GM18517 (cell line): ENCODE measurements around the gene MS4A3.
"Not testable (repeated sequence)": the region's sequence is repeated elsewhere in the genome, so short reads cannot be mapped to it uniquely, and the experiment has no call there.

Experiments
- ATAC-seq: cut with Tn5 transposase; IDR thresholded peaks from one replicate; pipeline ENCODE4 v1.9.1; 2021; ENCODE audit warnings: mild to moderate bottlenecking, moderate library complexity; ENCODE audit not compliant: unreplicated experiment

Gene MS4A3, protein sequence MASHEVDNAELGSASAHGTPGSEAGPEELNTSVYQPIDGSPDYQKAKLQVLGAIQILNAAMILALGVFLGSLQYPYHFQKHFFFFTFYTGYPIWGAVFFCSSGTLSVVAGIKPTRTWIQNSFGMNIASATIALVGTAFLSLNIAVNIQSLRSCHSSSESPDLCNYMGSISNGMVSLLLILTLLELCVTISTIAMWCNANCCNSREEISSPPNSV

DNA sequence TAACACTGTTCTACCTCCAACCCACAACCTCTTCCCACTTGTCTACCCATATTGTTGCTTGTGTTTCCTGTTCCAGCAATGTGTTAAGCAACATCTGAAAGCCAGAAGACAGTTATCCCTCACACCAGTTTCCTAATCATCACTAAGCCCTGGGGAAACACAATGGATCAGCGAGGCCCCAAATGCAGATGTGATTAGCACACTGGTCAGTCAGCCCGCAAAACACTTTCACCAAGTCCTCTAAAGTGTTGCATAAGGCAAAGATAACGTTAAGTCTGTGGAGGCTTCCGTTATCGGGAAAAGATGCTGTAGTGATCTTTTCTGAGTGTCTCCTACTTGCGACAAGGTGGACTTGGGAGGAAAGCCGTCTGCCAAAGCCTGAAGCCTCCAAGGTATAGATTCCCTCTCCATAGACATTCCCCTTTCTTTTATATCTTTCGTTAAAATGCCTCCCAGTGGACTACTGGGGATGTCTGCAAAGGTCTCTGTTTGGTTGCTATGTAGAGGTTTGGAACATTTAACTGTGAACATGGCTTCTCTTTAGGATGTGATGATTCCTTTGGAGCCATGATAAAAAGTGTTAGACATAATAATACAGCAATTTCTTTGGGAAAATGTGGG is at the start of gene MS4A3:
Gene MS4A3, plus strand, starts transcription at position 317 of the 621 bp plus-strand sequence. CDS start 4,496 bp downstream, outside the sequence.
- no peak for ATAC-seq

DNA sequence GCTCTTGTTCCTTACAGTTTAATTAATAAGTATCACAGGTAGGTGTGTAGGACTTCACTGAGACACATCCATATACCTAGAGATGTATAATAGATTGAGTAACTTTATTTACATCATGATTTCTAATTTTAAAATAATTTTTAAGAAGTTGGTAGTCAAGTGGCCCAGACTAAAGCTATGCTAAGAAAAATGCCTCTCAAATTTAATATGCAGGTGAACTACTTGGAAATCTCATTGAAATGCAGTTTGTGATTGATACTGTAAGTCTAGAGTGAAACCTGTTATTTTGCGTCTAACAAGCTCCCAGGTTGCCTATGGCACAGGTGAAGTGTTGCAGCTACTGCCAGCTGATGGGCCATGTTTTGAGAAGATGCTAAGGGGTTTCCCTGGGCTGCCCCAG is 39.6 kb upstream of the MS4A3 start, which contains the start of gene OOSP4B:
Gene OOSP4B, plus strand, starts transcription at position 301 of the 400 bp plus-strand sequence.
- no peak for ATAC-seq

DNA sequence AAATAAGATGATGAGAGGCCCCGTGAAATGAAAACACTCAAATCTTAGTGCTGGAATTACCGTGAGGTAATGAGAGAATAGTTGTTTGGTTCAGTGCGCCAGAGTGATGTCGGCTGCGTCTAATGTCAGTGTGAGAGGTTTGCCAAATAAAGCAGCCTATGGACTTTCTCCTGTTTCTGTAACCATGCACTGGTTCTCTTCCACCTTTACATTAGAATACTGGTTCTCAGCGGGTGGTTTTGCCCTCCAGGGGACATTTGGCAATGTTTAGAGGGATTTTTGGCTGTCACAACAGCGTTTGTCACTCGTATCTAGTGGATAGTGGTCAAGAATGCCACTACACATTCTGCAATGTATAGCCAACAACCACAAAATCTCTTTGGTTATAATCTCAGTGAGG is 38.4 kb upstream of the MS4A3 start:
- no peak for ATAC-seq

DNA sequence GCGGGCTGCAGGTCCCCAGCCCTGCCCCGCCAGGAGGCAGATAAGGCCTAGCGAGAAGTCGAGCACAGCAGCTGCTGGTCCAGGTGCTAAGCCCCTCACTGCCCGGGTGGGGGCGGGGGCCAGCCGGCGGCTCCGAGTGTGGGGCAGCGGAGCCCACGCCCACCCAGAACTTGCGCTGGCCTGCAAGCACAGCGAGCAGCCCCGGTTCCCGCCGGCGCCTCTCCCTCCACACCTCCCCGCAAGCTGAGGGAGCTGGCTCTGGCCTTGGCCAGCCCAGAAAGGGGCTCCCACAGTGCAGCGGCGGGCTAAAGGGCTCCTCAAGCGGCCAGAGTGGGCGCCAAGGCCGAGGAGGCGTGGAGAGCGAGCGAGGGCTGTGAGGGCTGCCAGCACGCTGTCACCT is 36.1 kb upstream of the MS4A3 start:
- ATAC-seq: not testable (repeated sequence)

DNA sequence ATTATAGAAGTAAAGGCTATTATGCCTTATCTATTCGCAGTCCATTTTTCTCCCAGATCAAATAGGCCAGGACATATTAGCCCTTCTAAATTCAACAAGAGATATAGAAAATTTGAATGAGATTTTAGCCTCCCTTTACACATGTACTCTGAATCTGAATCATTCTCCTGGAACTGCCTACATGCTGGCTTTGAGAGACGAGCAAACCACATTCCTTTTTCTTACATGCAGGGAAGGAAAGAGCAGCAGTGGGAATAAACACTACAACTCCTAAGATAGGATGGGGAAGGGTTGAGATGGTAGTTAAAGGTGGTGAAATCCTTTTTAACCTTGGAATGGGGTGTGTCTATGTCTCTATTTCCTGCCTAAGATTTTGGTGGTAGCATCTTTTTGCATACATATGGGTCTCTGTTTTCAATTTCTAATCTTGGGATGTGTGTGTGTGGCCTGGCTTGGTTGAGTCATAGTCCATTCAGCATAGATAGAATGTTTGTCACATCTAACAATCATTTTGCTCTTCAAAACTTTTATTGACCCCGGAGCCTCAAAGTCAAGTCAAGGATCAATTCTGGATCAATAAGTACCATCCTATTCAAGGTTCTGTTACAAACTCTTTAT is 27.3 kb upstream of the MS4A3 start:
- ATAC-seq: no peak

DNA sequence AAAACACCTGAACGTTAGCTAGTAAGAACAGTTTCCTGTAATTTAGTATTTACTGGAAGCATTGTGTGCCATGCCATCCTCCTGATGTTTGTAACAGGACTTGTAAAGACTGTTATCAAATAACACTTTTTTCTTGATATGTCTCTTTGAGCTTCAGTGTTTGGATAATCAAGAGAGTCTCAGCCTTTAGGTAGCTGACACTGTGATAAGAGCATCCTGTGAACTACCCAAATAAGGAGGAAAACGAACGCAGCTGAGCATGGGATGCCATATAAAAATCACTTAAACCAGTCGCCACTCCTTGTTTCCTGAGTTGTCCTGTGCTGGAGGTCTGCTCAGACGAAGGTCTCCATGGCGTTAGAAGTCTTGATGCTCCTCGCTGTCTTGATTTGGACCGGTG is 16.4 kb upstream of the MS4A3 start, which contains the start of gene OOSP2:
Gene OOSP2, plus strand, starts transcription at position 301 of the 400 bp plus-strand sequence. Its CDS starts 51 bp downstream, at position 352.
- no peak for ATAC-seq

DNA sequence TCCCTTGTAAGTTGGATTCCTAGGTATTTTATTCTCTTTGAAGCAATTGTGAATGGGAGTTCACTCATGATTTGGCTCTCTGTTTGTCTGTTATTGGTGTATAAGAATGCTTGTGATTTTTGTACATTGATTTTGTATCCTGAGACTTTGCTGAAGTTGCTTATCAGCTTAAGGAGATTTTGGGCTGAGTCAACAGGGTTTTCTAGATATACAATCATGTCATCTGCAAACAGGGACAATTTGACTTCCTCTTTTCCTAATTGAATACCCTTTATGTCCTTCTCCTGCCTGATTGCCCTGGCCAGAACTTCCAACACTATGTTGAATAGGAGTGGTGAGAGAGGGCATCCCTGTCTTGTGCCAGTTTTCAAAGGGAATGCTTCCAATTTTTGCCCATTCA is 6.0 kb upstream of the MS4A3 start:
- not testable (repeated sequence) for ATAC-seq

DNA sequence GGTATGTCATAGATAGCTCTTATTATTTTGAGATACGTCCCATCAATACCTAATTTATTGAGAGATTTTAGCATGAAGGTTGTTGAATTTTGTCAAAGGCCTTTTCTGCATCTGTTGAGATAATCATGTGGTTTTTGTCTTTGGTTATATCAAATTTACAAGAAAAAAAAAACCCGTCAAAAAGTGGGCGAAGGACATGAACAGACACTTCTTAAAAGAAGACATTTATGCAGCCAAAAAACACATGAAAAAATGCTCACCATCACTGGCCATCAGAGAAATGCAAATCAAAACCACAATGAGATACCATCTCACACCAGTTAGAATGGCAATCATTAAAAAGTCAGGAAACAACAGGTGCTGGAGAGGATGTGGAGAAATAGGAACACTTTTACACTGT is 5.6 kb upstream of the MS4A3 start:
- not testable (repeated sequence) for ATAC-seq

DNA sequence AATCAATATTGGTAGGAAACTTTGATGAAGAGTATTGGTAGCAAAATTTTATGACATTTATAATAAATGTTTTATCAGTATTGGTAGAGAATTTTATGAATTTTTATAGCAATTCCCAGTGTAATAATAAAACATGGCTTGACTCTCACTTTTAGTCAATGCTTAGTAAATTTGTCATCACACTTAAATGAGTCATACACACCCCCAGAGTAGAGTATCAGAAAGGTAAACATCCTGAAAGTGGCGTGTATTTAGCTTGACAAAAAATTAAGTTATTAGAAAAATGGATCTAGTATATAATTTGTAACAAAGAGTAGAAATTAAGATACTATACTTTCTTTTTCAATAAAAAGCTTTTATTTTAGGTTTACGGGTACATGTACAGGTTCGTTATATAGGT is 2.6 kb downstream of the MS4A3 start:
- ATAC-seq: no peak

DNA sequence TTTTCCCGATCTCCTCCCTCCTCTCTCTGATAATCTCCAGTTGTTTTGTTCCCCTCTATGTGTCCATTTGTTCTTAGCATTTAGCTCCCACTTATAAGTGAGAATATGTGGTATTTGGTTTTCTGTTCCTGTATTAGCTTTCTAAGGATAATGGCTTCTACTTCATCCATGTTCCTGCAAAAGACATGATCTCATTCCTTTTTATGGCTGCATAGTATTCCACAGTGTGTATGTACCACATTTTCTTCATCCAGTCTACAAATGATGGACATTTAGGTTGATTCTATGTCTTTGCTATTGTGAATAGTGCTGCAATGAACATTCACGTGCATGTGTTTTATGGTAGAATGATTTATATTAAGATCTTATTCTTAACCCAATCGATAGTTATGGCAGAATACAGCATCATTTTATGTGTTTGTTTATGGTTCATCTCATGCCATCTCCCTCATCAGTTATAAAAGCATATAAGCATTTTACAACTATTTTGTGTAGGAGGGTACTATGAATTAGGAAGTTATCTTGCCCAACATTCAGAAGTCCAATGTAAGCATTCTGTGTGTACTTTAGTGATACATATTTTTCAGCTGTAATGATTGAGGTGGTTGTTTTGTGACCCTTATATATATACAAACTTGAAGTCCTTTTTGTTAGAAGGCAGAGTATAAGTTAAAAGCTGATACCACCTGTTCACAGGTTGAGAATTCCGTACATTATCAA is 3.2 kb downstream of the MS4A3 start:
- no peak for ATAC-seq

DNA sequence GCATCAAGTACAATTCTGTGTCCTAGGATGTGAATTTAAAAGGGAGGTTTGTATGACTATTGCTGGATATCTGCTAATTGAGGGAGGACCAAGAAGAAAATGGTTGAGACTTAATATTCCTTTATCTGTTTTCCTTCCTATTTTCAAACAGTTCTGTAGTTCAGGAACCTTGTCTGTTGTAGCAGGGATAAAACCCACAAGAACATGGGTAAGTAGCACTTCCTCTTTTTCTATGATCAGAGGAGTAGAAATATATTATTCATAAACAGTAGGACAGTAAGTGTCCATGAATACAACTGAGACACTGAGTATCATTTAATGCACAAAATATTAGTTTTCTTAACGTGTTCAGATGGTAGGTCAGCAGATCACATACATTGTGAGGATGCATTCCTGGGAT is 7.6 kb downstream of the MS4A3 start:
- no peak for ATAC-seq

DNA sequence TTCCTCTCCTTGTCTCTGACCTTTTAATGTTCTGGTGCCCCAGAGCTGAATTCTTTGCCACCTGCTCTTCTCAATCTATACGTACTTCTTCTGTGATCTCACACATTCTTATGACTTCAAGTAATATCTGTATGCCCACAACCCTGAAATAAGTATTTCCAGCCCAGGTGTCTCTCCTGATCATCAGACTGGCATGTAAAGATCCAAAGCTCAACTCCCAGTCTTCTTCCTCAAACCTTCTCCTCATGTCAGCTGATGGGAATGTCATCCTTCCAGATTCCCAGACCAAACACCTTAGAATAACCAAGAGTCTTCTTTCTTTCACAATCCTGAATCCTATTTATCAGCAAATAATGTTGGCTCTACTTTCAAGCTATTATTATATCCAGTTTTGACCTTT is 9.3 kb downstream of the MS4A3 start:
- no peak for ATAC-seq

DNA sequence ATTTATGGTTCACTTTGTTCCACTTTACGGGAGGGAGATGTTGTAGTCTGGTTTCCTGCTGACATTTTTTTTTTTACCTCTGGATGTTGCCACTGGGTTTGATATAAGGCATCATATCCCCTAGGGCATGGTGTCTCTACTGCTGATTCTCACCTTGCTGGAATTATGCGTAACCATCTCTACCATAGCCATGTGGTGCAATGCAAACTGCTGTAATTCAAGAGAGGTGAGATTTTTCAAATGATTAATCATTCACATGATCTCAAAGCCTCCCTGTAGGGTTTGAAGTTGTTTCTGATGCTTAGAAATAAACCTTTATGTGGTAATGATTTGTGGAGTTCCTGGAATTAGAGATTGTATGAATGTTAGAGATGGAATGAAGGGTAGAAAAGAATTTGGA is 13.0 kb downstream of the MS4A3 start:
- ATAC-seq: no peak

DNA sequence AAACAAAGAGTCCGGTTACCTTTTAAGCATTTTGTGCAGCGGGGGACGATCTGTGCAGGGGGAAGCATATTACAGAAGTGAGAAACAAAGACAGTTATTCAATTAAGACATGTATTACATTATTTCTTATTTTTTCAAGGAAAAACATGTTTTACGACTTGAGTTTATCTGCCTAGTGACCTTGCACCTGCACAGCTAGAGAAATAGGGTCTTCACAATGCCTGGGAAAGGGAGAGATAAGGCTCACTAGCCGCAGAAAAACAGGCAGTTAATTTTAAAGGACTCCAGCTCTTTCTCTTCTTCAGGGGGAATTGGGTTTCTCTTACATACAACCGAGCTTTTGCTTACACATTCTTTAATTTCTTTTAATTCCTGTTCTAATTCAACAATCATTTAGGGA is 15.2 kb downstream of the MS4A3 start:
- ATAC-seq: not testable (repeated sequence)

DNA sequence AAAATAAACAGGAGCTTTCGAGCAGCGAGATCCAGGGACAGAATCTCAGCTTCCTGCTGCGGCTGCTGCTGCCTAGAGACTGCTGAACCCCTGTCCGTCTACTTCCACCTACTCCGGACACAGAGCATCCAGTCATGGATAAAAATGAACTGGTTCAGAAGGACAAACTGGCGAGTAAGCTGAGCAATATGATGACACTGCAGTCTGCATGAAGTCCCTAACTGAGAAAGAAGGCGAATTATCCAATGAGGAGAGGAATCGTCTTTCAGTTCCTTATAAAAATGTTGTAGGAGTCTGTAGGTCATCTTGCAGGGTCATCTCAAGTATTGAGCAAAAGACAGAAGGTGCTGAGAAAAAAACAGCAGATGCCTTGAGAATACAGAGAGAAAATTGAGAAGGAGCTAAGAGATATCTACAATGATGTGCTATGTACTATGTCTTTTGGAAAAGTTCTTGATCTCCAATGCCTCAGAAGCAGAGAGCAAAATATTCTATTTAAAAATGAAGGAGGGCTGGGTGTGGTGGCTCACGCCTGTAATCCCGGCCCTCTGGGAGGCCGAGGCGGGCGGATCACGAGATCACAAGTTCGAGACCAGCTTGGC is 20.9 kb downstream of the MS4A3 start:
- no peak for ATAC-seq

DNA sequence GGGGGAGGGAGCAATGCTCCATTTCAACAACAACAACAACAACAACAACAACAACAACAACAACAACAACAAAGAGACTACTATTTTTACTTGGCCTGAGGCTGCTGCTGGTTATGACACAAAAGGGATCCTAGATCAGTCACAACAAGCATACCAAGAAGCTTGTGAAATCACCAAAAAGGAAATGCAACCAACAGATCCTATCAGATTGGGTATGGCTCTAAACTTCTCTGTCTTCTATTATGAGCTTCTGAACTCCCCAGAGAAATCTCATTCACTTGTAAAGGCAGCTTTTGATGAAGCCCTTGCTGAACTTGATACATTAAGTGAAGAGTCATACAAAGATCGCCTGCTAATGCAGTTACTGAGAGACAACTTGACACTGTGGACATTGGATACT is 21.5 kb downstream of the MS4A3 start:
- no peak for ATAC-seq

DNA sequence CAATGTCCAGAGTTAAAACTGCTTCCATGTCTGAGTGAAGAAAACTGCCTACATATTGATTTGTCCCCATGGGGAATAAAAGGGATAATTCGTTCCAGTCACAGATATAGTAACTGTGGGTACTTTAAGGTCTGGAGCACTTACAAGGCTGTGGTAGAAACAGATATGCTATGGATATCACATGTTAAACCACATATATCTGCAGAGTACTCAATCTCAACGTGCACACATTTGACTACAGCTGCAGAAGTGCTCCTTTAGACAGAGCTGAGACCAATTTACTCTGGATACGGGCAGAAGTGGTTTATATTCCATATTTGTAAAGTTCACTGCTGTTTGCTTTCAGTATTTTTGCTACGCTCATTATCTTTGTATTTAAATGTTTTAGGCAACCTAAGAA is 22.3 kb downstream of the MS4A3 start:
- ATAC-seq: no peak

DNA sequence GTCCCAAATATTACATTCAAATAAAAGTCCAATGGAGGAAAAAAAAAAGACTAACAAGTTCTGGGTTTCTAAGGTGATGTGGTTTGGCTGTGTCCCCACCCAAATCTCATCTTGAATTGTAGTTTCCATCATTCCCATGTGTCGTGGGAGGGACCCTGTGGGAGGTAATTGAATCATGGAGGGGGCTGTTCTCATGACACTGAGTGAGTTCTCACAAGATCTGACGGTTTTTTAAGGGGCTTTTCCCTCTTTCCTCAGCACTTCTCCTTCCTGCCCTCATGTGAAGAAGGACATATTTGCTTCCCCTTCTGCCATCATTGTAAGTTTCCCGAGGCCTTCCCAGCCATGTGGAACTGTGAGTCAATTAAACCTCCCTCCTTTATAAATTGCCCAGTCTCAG is 24.1 kb downstream of the MS4A3 start:
- no peak for ATAC-seq

DNA sequence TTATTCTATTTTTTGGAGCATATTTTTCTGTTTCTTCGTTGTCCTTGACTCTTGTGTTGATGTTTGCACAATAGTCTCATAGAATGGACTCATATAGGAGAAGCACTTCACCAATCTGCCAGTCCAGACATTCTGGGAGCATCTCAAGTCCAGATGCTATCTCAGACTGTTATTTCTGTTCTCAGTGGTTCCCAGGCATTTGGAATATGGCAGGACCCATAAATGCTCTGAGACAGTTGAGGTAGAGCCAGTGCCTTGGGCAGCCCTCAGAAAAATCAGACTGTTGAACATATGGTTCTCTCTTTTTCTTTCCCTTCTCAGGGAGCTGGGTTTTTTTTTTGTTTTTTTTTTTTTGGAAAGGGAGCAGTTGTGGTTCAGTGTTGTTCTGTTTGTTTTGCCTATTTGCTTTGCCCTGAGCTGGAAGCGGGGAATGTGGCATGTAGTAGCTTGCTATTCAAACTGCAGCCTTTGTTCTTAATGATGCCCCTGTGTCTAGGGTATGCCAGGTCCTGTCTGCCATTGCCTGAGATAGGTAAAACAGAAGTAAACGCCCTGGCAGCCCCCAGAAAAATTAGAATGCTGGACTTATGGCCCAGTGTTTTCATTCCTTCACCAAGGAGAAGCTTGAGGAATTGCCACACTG is 28.3 kb downstream of the MS4A3 start:
- ATAC-seq: no peak

DNA sequence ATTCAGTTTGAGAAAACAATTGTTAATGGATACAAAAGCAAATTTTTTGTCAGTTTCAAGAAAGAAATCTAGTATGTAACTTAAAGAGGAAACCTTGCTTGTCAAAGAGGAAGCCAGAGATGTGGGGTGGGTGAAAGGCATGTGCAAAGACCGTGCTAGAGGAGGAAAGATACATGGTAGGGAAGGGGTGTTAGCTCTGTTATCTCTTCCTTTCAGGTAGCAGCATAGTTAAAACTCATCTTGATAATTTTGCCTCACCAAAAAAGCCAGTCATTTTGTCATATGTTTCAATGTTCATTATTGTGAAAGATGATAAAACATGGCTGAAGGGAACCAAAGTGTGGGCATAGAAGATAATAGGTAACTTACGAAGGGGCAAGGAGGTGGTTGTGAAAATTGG is 29.4 kb downstream of the MS4A3 start:
- ATAC-seq: no peak

DNA sequence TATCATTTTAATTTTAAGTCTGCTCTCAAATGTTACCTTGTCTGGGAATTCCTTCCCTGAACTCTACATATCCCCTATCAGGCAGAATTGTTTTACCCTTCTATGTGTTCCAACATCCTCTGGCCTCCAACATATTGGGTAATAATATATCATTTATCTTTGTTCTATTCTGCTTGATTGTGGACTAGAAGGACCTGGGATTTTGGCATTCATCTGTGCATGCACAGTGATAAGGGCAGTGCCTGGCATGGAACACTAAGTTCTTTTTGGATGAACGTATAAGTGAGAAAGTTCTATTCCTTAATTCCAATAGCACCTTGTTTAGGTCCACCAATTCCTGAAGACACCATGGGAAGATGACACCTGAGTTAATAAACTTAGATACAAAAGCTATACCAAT is 30.8 kb downstream of the MS4A3 start:
- no peak for ATAC-seq
